ENCODE data around the gene MFSD12.
A peak's percentile ranks its signal among the peaks of the same experiment; 100 is the strongest.

- no peak for TF ChIP-seq POLR2A (IDR thresholded peaks at IDR 0.05)
- TF ChIP-seq CTCF (IDR thresholded peaks at IDR 0.05), result peak in 3 of 6 experiments; percentile 6 to 30 (median 13)
These were observed 10.1 kb downstream of the MFSD12 start for GRCh38 chr19:3547301-3547731.

Measured in thyroid gland (tissue), 4 donors.